ENCODE measurements around the gene SNAP23. TPM values are rescaled to one million over a fixed set of nuclear protein-coding genes. Genes with fewer than 3 reads are reported as not detected.
A peak's percentile ranks its signal among the peaks of the same experiment; 100 is the strongest.

SNAP23 gene
- total RNA-seq, 2 donors from 2014 or later = 86.1 to 93.9 TPM

DNA sequence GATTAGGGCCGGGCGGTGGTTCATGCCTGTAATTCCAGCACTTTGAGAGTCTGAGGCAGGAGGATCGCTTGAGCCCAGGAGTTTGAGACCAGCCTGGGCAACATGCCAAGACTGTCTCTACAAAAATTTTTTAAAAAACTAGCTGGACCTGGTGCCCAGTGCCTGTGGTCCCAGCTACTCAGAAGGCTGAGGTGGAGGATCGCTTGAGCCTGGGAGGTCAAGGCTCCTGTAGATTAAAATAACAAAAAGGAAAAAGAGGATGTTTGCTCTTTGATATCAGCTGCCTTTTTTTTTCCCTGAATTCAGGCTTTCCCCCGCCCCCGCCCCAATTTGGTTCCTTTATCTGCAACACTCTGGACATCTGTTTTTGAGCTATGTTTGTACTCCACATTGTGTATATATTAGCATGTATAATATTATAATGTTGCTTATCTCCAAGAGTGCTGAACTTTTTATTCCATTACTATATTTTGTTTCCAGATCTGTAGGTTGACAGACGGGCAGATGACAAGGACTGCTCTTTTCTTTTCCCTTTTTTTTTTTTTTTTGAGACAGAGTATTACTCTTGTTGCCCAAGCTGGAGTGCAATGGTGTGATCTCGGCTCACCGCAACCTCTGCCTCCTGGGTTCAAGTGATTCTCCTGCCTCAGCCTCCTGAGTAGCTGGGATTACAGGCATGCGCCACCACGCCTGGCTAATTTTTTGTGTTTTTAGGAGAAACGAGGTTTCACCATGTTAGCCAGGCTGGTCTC, 4.6 kb downstream of the SNAP23 start:
- intact Hi-C loops (cut with DNase I) = no loop called here
- Histone ChIP-seq H3K4me3 (no peak overlapping the region), H3K27ac (peak overlapping the region; percentile 40 to 41), H3K27me3 (replicated peaks; ENCODE audit: insufficient read depth) (no peaks in the 10 kb centered on the region), H3K36me3 (no peaks in the 10 kb centered on the region), H3K4me1 (replicated peaks) (no peaks in the 10 kb centered on the region), H3K9me3 (no peaks in the 10 kb centered on the region)
- TF ChIP-seq POLR2AphosphoS5 (IDR thresholded peaks at IDR 0.05) = no peak
- TF ChIP-seq POLR2A (IDR thresholded peaks at IDR 0.05) = no peak
- TF ChIP-seq, protein P1, sequence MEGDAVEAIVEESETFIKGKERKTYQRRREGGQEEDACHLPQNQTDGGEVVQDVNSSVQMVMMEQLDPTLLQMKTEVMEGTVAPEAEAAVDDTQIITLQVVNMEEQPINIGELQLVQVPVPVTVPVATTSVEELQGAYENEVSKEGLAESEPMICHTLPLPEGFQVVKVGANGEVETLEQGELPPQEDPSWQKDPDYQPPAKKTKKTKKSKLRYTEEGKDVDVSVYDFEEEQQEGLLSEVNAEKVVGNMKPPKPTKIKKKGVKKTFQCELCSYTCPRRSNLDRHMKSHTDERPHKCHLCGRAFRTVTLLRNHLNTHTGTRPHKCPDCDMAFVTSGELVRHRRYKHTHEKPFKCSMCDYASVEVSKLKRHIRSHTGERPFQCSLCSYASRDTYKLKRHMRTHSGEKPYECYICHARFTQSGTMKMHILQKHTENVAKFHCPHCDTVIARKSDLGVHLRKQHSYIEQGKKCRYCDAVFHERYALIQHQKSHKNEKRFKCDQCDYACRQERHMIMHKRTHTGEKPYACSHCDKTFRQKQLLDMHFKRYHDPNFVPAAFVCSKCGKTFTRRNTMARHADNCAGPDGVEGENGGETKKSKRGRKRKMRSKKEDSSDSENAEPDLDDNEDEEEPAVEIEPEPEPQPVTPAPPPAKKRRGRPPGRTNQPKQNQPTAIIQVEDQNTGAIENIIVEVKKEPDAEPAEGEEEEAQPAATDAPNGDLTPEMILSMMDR (IDR thresholded peaks at IDR 0.05) = no peak
- 85% methylated on average over 12 of the region's 12 CpGs for WGBS
- DNase-seq (ENCODE audit: low spot score) = no peak

GRCh38 chr15:42502477-42502876, 7.0 kb downstream of the SNAP23 start:
- Histone ChIP-seq H3K27me3 (replicated peaks; ENCODE audit: insufficient read depth) (no peaks in the 10 kb centered on the region), H3K4me1 (replicated peaks) (no peaks in the 10 kb centered on the region), H3K36me3 (no peaks in the 10 kb centered on the region), H3K9me3 (no peaks in the 10 kb centered on the region), H3K27ac (no peak overlapping the region), H3K4me3 (no peak overlapping the region)
- TF ChIP-seq, protein P1 (IDR thresholded peaks at IDR 0.05) = no peak
- TF ChIP-seq POLR2A (IDR thresholded peaks at IDR 0.05) (no peak), POLR2AphosphoS5 (IDR thresholded peaks at IDR 0.05) (no peak)
- no peak for DNase-seq (ENCODE audit: low spot score)
- WGBS = 58% methylated on average over 4 of the region's 4 CpGs
- intact Hi-C loops (cut with DNase I) = no loop called here

GRCh38 chr15:42503825-42504224, 8.4 kb downstream of the SNAP23 start:
- Histone ChIP-seq H3K9me3 (no peaks in the 10 kb centered on the region), H3K36me3 (no peaks in the 10 kb centered on the region), H3K27ac (no peak overlapping the region), H3K27me3 (replicated peaks; ENCODE audit: insufficient read depth) (no peaks in the 10 kb centered on the region), H3K4me1 (replicated peaks) (no peaks in the 10 kb centered on the region), H3K4me3 (no peak overlapping the region)
- no peak for DNase-seq (ENCODE audit: low spot score)
- 75% methylated on average over 1 of the region's 1 CpG for WGBS
- TF ChIP-seq, protein P1 (IDR thresholded peaks at IDR 0.05) = no peak
- TF ChIP-seq POLR2A (IDR thresholded peaks at IDR 0.05) (no peak), POLR2AphosphoS5 (IDR thresholded peaks at IDR 0.05) (no peak)
- intact Hi-C loops (cut with DNase I) = no loop called here

- TF ChIP-seq POLR2A (IDR thresholded peaks at IDR 0.05) (no peak), POLR2AphosphoS5 (IDR thresholded peaks at IDR 0.05) (no peak)
- TF ChIP-seq, protein P1 (IDR thresholded peaks at IDR 0.05) = no peak
- WGBS = 53% methylated on average over 3 of the region's 3 CpGs
These were observed 9.2 kb downstream of the SNAP23 start for GRCh38 chr15:42504631-42505030.

GRCh38 chr15:42507514-42507913, 12.1 kb downstream of the SNAP23 start:
- H3K4me1 ChIP-seq (replicated peaks) = no peaks in the 10 kb centered on the region

More at GRCh38 chr15:42504631-42505030, 9.2 kb downstream of the SNAP23 start:
- no peaks in the 10 kb centered on the region for H3K4me1 ChIP-seq (replicated peaks)
- H3K36me3 ChIP-seq = no peaks in the 10 kb centered on the region
- H3K27me3 ChIP-seq (replicated peaks; ENCODE audit: insufficient read depth) = no peaks in the 10 kb centered on the region
- H3K4me3 ChIP-seq = no peak overlapping the region
- H3K9me3 ChIP-seq = no peaks in the 10 kb centered on the region
- no peak overlapping the region for H3K27ac ChIP-seq
- no peak for DNase-seq (ENCODE audit: low spot score)
- intact Hi-C loops (cut with DNase I) = no loop called here

More at GRCh38 chr15:42507514-42507913, 12.1 kb downstream of the SNAP23 start:
- Histone ChIP-seq H3K4me3 (no peak overlapping the region), H3K27me3 (replicated peaks; ENCODE audit: insufficient read depth) (no peaks in the 10 kb centered on the region), H3K9me3 (no peaks in the 10 kb centered on the region), H3K27ac (no peak overlapping the region), H3K36me3 (no peaks in the 10 kb centered on the region)
- DNase-seq (ENCODE audit: low spot score) = no peak
- intact Hi-C loops (cut with DNase I) = no loop called here
- TF ChIP-seq, protein P1 (IDR thresholded peaks at IDR 0.05) = no peak
- no peak for TF ChIP-seq POLR2A (IDR thresholded peaks at IDR 0.05)
- TF ChIP-seq POLR2AphosphoS5 (IDR thresholded peaks at IDR 0.05) = no peak
- 72% methylated on average over 4 of the region's 4 CpGs for WGBS
